Loucy (cell line): ENCODE data around the gene NPSR1.

Experiments
- H2AFZ ChIP-seq: fragments of 200-600 bp; sonication (generic); 2 replicates; pipeline ENCODE4 v1.6.0; 2016; ENCODE audit warnings: antibody characterized with exemption, mild to moderate bottlenecking, low read length, moderate library complexity
- H3F3A ChIP-seq: fragments of 200-600 bp; 2 replicates; pipeline ENCODE4 v1.6.0; 2016; ENCODE audit warnings: antibody characterized with exemption, low read depth, mild to moderate bottlenecking
- H3K27me3 ChIP-seq: fragments of 200-600 bp; sonication (generic); 2 replicates; pipeline ENCODE4 v1.6.1; 2014; ENCODE audit warnings: low read length, mild to moderate bottlenecking; ENCODE audit not compliant: insufficient read depth, poor library complexity, severe bottlenecking
- H3K36me3 ChIP-seq: fragments of 200-600 bp; sonication (generic); 2 replicates; pipeline ENCODE4 v1.6.1; 2016; ENCODE audit warnings: low read length; ENCODE audit not compliant: insufficient read depth
- H3K4me1 ChIP-seq: fragments of 200-600 bp; sonication (generic); 2 replicates; pipeline ENCODE4 v1.5.1; 2014; ENCODE audit warnings: low read length, mild to moderate bottlenecking; ENCODE audit not compliant: insufficient read depth, poor library complexity, severe bottlenecking
- H3K4me2 ChIP-seq: fragments of 200-600 bp; sonication (generic); 2 replicates; pipeline ENCODE4 v1.6.0; 2014; ENCODE audit warnings: antibody characterized with exemption, low read length, low read depth, mild to moderate bottlenecking; ENCODE audit not compliant: poor library complexity, severe bottlenecking
- H3K4me3 ChIP-seq: fragments of 200-600 bp; sonication (generic); 2 replicates; pipeline ENCODE4 v1.5.1; 2014; ENCODE audit warnings: low read length, mild to moderate bottlenecking, mixed read lengths; ENCODE audit not compliant: poor library complexity, severe bottlenecking
- H3K79me2 ChIP-seq: fragments of 200-600 bp; sonication (generic); 2 replicates; pipeline ENCODE4 v1.6.1; 2014; ENCODE audit warnings: low read length; ENCODE audit not compliant: insufficient read depth
- H3K9ac ChIP-seq: fragments of 200-600 bp; sonication (generic); 2 replicates; pipeline ENCODE4 v1.6.0; 2014; ENCODE audit warnings: mild to moderate bottlenecking, low read depth, low read length, moderate library complexity; ENCODE audit not compliant: poor library complexity, severe bottlenecking
- H3K9me2 ChIP-seq: fragments of 200-600 bp; sonication (generic); replicated peaks from 2 replicates; pipeline ENCODE4 v1.6.1; 2016; ENCODE audit warnings: low read depth, low read length, mixed read lengths
- H3K9me3 ChIP-seq: fragments of 200-600 bp; sonication (generic); 2 replicates; pipeline ENCODE4 v1.6.1; 2014; ENCODE audit warnings: mild to moderate bottlenecking, antibody characterized with exemption, low read length, low read depth; ENCODE audit not compliant: insufficient read depth
- H4K20me1 ChIP-seq: fragments of 200-600 bp; sonication (generic); 2 replicates; pipeline ENCODE4 v1.6.0; 2014; ENCODE audit warnings: antibody characterized with exemption, low read length, mild to moderate bottlenecking; ENCODE audit not compliant: insufficient read depth, poor library complexity, severe bottlenecking
- CTCF ChIP-seq: fragments of 200-600 bp; sonication (generic); conservative IDR thresholded peaks from 2 replicates; pipeline ENCODE4 v1.5.1; 2014; ENCODE audit warnings: mild to moderate bottlenecking, antibody characterized with exemption, low read length
- EZH2phosphoT487 ChIP-seq: fragments of 200-600 bp; IDR thresholded peaks from 2 replicates; pipeline ENCODE4 v1.6.1; 2018; ENCODE audit warnings: antibody characterized with exemption, mild to moderate bottlenecking, moderate library complexity, borderline replicate concordance

Gene NPSR1

GRCh38 chr7:34677491-34677890, 19.5 kb downstream of the NPSR1 start:
- no peaks in the 10 kb centered on the region for H4K20me1 ChIP-seq
- TF ChIP-seq CTCF (no peak), EZH2phosphoT487 (no peak)
- no peaks in the 10 kb centered on the region for H3K4me1 ChIP-seq
- H3K27me3 ChIP-seq = no peaks in the 10 kb centered on the region
- H3K9ac ChIP-seq = no peak overlapping the region
- no peaks in the 10 kb centered on the region for H3F3A ChIP-seq
- no peaks in the 10 kb centered on the region for H3K79me2 ChIP-seq
- 0 out of 2 replicates have a peak overlapping the region, but pooled peaks have one; percentile 23 for H2AFZ ChIP-seq
- H3K9me3 ChIP-seq = no peaks in the 10 kb centered on the region
- no peaks in the 10 kb centered on the region for H3K36me3 ChIP-seq
- no peaks in the 10 kb centered on the region for H3K9me2 ChIP-seq
- H3K4me3 ChIP-seq = no peak overlapping the region
- H3K4me2 ChIP-seq = no peak overlapping the region

GRCh38 chr7:34687529-34687928, 29.5 kb downstream of the NPSR1 start:
- Histone ChIP-seq H2AFZ (no peak overlapping the region), H3K36me3 (no peaks in the 10 kb centered on the region), H3K4me3 (no peak overlapping the region), H3K4me2 (no peak overlapping the region), H3K9me3 (no peaks in the 10 kb centered on the region; the same call in 1 of the 2 replicates), H4K20me1 (no peaks in the 10 kb centered on the region), H3K9ac (no peak overlapping the region), H3K4me1 (no peaks in the 10 kb centered on the region), H3K79me2 (no peaks in the 10 kb centered on the region), H3K9me2 (no peaks in the 10 kb centered on the region), H3F3A (no peaks in the 10 kb centered on the region), H3K27me3 (no peaks in the 10 kb centered on the region)
- TF ChIP-seq EZH2phosphoT487 (no peak), CTCF (no peak)

- Histone ChIP-seq H3K27me3 (no peaks in the 10 kb centered on the region), H3F3A (no peaks in the 10 kb centered on the region), H3K79me2 (no peaks in the 10 kb centered on the region), H3K36me3 (no peaks in the 10 kb centered on the region), H3K4me2 (no peak overlapping the region), H4K20me1 (no peaks in the 10 kb centered on the region), H3K4me3 (no peak overlapping the region), H3K9me2 (no peaks in the 10 kb centered on the region), H3K4me1 (no peaks in the 10 kb centered on the region), H3K9ac (no peak overlapping the region), H2AFZ (no peak overlapping the region), H3K9me3 (peaks cover 7% of the 10 kb centered on the region; the same call in 1 of the 2 replicates)
- TF ChIP-seq EZH2phosphoT487 (no peak), CTCF (no peak)
Measured at GRCh38 chr7:34696415-34696814, 38.4 kb downstream of the NPSR1 start.
